Measurements from ENCODE around the gene MRPL51.

The MRPL51 gene

GRCh38 chr12:6492838-6493496 is at the start of gene MRPL51:
Gene MRPL51 (minus strand): TSS chr12:6493262. CDS start chr12:6493136, 126 bp downstream.
- DNase-seq (ENCODE audit: low spot score), result peak; percentile 94

DNA sequence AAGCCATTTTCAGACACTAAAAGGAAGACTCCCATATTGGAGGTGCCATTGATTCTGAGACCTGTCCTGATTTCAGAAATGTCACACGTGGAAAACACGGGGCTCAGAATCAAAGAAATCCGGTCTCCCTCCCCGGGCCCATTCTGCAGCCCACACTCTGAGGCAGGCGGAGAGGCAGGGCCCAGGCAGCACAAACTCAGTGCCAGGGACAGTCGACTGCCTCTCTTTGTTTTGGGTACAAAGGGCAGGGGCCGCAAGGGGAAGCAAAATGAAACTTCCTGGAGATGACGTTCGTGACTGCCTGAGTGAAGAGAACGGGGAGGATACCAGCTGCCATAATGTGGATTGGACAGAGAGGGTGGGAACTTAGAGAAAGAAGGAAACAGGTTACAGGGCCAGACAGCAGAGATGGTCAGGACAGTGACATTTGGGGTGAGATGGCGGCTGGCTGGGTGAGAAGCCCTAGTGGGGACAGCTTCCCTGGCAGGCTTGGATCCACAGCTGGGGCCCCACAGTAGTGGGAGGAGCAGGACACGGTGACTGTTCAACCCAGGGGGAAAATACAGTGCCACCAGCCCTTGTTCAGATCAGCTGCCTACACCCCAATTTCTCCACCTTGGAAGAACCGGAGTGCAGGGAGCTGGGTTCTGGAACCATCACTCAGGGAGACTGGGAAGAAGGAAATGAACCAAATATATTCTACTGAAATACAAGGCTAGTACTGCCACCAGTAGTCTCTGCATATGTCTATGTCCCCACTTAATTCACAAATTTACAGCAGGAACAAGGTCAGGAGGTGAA is 49.3 kb upstream of the MRPL51 start:
- no peak for DNase-seq (ENCODE audit: low spot score)

DNA sequence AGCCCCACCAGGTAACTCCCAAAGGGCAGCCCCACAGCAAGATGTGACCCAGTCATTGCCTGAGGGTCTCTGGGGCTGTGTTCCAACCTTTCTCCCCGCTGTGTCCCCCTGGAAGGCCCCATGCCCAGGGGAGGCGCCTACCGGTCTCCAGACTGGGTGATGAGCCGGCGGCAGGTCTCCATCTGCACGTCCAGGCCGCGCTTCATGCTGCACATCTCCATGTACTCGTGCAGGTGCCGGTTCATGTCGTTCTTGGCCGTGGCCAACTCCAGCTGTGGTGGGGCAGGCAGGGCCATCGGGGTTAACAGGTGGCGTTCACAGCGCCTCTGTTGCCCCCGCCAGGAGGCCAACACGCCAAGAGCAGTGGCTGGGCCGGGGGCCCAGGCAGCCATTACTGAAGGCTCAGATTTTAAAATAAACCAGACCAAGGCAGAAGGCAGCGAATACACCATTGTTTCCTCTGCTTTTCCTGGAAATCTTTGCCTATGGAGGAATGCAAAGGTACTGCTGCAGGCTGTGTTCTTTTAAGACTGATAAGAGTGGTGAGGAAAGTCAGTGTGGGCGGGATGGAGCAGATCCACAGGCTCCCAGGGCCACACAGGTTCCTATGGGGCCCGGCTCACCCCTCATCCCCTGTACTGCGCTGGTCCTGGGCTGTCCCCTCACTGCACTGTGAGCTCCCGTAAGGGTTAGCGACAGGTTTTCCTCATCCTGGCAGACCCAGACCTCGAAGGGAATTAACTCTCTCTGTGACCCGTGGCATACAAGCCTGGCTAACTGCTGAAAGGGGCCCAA is 48.5 kb upstream of the MRPL51 start:
- no peak for DNase-seq (ENCODE audit: low spot score)

- DNase-seq (ENCODE audit: low spot score), result peak; percentile 35
These were observed 47.3 kb upstream of the MRPL51 start for GRCh38 chr12:6540181-6540877.

GRCh38 chr12:6539707-6540134 is 46.7 kb upstream of the MRPL51 start:
- DNase-seq (ENCODE audit: low spot score), result no peak

DNA sequence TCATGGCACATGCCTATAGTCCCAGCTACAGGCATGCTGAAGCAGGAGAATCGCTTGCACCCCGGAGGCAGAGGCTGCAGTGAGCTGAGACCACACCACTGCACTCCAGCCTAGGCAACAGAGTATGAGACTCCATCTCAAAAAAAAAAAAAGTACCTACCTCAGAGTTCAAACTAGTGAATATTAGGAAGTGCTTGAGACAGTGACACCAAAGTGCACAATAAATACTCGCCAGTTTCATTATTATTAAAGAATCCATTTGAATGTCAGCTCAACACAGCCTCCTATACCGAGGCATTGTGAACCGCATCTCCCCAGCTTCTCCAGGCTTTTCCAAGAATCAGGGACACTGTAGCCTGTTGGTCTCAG is 46.2 kb upstream of the MRPL51 start:
- no peak for DNase-seq (ENCODE audit: low spot score)

DNA sequence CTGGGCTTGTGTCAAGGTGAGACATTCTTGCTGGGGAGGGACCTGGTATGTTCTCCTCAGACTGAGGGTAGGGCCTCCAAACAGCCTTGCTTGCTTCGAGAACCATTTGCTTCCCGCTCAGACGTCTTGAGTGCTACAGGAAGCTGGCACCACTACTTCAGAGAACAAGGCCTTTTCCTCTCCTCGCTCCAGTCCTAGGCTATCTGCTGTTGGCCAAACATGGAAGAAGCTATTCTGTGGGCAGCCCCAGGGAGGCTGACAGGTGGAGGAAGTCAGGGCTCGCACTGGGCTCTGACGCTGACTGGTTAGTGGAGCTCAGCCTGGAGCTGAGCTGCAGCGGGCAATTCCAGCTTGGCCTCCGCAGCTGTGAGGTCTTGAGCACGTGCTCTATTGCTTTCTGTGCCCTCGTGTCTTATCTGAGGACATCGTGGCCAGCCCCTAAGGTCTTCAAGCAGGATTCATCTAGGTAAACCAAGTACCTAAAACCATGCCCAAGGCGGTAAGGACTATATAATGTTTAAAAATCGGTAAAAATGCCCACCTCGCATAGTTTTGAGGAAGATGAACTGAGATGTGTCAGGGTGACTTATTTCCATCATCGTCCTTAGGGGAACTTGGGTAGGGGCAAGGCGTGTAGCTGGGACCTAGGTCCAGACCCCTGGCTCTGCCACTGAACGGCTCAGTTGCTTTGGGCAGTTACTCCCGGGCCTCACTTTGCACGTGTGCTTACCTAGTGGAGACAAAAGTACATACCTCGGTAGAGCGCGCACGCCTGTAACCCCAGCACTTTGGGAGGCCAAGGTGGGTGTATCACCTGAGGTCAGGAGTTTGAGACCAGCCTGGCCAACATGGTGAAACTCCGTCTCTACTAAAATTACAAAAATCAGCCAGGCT is 45.6 kb upstream of the MRPL51 start:
- no peak for DNase-seq (ENCODE audit: low spot score)

DNA sequence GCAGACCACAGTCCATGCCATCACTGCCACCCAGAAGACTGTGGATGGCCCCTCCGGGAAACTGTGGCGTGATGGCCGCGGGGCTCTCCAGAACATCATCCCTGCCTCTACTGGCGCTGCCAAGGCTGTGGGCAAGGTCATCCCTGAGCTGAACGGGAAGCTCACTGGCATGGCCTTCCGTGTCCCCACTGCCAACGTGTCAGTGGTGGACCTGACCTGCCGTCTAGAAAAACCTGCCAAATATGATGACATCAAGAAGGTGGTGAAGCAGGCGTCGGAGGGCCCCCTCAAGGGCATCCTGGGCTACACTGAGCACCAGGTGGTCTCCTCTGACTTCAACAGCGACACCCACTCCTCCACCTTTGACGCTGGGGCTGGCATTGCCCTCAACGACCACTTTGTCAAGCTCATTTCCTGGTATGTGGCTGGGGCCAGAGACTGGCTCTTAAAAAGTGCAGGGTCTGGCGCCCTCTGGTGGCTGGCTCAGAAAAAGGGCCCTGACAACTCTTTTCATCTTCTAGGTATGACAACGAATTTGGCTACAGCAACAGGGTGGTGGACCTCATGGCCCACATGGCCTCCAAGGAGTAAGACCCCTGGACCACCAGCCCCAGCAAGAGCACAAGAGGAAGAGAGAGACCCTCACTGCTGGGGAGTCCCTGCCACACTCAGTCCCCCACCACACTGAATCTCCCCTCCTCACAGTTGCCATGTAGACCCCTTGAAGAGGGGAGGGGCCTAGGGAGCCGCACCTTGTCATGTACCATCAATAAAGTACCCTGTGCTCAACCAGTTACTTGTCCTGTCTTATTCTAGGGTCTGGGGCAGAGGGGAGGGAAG is 44.7 kb upstream of the MRPL51 start:
- peak; percentile 86 for DNase-seq (ENCODE audit: low spot score)

DNA sequence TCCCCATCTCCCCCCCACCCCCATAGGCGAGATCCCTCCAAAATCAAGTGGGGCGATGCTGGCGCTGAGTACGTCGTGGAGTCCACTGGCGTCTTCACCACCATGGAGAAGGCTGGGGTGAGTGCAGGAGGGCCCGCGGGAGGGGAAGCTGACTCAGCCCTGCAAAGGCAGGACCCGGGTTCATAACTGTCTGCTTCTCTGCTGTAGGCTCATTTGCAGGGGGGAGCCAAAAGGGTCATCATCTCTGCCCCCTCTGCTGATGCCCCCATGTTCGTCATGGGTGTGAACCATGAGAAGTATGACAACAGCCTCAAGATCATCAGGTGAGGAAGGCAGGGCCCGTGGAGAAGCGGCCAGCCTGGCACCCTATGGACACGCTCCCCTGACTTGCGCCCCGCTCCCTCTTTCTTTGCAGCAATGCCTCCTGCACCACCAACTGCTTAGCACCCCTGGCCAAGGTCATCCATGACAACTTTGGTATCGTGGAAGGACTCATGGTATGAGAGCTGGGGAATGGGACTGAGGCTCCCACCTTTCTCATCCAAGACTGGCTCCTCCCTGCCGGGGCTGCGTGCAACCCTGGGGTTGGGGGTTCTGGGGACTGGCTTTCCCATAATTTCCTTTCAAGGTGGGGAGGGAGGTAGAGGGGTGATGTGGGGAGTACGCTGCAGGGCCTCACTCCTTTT is 44.0 kb upstream of the MRPL51 start:
- DNase-seq (ENCODE audit: low spot score), result no peak

- peak; percentile 18 for DNase-seq (ENCODE audit: low spot score)
These were observed 43.1 kb upstream of the MRPL51 start for GRCh38 chr12:6535960-6536847.

DNA sequence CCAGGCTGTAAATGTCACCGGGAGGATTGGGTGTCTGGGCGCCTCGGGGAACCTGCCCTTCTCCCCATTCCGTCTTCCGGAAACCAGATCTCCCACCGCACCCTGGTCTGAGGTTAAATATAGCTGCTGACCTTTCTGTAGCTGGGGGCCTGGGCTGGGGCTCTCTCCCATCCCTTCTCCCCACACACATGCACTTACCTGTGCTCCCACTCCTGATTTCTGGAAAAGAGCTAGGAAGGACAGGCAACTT is 42.6 kb upstream of the MRPL51 start:
- no peak for DNase-seq (ENCODE audit: low spot score)

- peak; percentile 86 for DNase-seq (ENCODE audit: low spot score)
These were observed 42.1 kb upstream of the MRPL51 start for GRCh38 chr12:6534945-6535696.

GRCh38 chr12:6534695-6534944 is 41.6 kb upstream of the MRPL51 start:
- DNase-seq (ENCODE audit: low spot score), result peak; percentile 68

DNA sequence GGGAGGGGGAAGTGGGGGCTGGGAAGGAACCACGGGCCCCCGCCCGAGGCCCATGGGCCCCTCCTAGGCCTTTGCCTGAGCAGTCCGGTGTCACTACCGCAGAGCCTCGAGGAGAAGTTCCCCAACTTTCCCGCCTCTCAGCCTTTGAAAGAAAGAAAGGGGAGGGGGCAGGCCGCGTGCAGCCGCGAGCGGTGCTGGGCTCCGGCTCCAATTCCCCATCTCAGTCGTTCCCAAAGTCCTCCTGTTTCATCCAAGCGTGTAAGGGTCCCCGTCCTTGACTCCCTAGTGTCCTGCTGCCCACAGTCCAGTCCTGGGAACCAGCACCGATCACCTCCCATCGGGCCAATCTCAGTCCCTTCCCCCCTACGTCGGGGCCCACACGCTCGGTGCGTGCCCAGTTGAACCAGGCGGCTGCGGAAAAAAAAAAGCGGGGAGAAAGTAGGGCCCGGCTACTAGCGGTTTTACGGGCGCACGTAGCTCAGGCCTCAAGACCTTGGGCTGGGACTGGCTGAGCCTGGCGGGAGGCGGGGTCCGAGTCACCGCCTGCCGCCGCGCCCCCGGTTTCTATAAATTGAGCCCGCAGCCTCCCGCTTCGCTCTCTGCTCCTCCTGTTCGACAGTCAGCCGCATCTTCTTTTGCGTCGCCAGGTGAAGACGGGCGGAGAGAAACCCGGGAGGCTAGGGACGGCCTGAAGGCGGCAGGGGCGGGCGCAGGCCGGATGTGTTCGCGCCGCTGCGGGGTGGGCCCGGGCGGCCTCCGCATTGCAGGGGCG is 41.0 kb upstream of the MRPL51 start, which contains the start of gene GAPDH:
TSS of gene GAPDH (plus strand) at position 595 of the 772 bp plus-strand sequence. CDS start 316 bp downstream, outside the sequence.
- DNase-seq (ENCODE audit: low spot score), result peak; percentile 81

GRCh38 chr12:6533653-6533922 is 40.5 kb upstream of the MRPL51 start:
- DNase-seq (ENCODE audit: low spot score), result no peak

- DNase-seq (ENCODE audit: low spot score), result peak; percentile 25
These were observed 40.0 kb upstream of the MRPL51 start for GRCh38 chr12:6532927-6533652.

All from hematopoietic multipotent progenitor cell treated with erythropoietin and hydrocortisone succinate and interleukin-3 and kit ligand, for 17 days (in vitro differentiated cells).